AG04450 (cell line): ENCODE results near the gene MRPL41. TPM values are rescaled to one million over a fixed set of nuclear protein-coding genes. Genes with fewer than 3 reads are reported as not detected.

Experiments
- CTCF ChIA-PET: fragments of 300-600, 350-600 bp; formaldehyde crosslinking; extraction: SDS; loops from one replicate; lab custom pipeline; 2022; ENCODE audit warnings: antibody characterized with exemption, inconsistent platforms; lab: Charles Lee
- POLR2A ChIA-PET: fragments of 350-600 bp; formaldehyde crosslinking; extraction: SDS; loops from one replicate; lab custom pipeline; 2021; ENCODE audit warnings: antibody characterized with exemption, inconsistent platforms; lab: Yijun Ruan, JAX
- DNase-seq: peaks from one replicate; pipeline ENCODE4 v3.0.0-alpha.2; 2011; ENCODE audit warnings: low read depth, low spot score
- H3K27ac ChIP-seq: one replicate; pipeline ENCODE4 v1.5.1; 2012; ENCODE audit warnings: low read depth, low read length, control low read depth
- H3K27me3 ChIP-seq: one replicate; pipeline ENCODE4 v1.6.0; 2012; ENCODE audit warnings: low read length; ENCODE audit not compliant: control insufficient read depth, insufficient read depth
- H3K4me3 ChIP-seq: 2 replicates; pipeline ENCODE4 v1.5.1; 2011; ENCODE audit warnings: mild to moderate bottlenecking, low read depth, low read length, control low read depth
- H3K9me3 ChIP-seq: 2 replicates; pipeline ENCODE4 v1.5.1; 2012; ENCODE audit warnings: low read length; ENCODE audit not compliant: control insufficient read depth, insufficient read depth
- polyA plus RNA-seq: library from polyadenylated mRNA; depleted of rRNA; stranded (reverse); fragments of >200 nt; gene quantifications from 2 replicates; pipeline ENCODE4 v1.2.3, GENCODE V29; 2011
- TF ChIP-seq, protein P1 (sequence below): IDR thresholded peaks from 2 replicates; pipeline ENCODE4 v1.5.1; 2011; ENCODE audit warnings: low read depth, low read length, control low read depth, inconsistent platforms

The MRPL41 gene
- polyA plus RNA-seq, 1 experiment, result 12.3 TPM

DNA sequence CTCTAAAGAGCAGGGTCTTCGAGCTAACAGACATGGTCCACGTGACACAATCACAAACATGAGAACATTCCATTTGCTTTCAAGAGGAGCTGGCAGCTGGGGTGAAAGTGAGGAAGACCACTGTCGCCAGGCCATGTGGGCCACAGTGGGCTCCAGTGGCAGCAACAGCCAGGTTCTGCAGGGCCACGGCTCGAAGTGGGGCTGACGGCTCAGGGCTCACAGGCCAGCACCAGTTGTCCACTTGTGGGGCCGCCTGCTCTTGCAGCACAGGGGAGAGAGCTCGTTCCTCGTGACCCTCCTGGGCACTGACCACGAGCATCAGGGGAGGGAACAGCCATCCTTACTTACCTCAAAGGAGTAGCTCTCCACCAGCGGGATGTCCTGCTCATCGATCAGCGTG, 36.6 kb downstream of the MRPL41 start:
- H3K4me3 ChIP-seq, result no peak overlapping the region; the same call in 1 of the 2 replicates
- H3K27ac ChIP-seq, result no peak overlapping the region
- DNase-seq, result no peak
- no peaks in the 10 kb centered on the region for H3K27me3 ChIP-seq
- ChIA-PET POLR2A (no interaction called here), CTCF (interaction anchor here (3.1 kb wide), 1 partner anchor 9 kb away, joined by 37 read pairs; the partner anchor contains the start of gene DPH7)
- H3K9me3 ChIP-seq, result no peaks in the 10 kb centered on the region
- TF ChIP-seq, protein P1, sequence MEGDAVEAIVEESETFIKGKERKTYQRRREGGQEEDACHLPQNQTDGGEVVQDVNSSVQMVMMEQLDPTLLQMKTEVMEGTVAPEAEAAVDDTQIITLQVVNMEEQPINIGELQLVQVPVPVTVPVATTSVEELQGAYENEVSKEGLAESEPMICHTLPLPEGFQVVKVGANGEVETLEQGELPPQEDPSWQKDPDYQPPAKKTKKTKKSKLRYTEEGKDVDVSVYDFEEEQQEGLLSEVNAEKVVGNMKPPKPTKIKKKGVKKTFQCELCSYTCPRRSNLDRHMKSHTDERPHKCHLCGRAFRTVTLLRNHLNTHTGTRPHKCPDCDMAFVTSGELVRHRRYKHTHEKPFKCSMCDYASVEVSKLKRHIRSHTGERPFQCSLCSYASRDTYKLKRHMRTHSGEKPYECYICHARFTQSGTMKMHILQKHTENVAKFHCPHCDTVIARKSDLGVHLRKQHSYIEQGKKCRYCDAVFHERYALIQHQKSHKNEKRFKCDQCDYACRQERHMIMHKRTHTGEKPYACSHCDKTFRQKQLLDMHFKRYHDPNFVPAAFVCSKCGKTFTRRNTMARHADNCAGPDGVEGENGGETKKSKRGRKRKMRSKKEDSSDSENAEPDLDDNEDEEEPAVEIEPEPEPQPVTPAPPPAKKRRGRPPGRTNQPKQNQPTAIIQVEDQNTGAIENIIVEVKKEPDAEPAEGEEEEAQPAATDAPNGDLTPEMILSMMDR, result no peak

DNA sequence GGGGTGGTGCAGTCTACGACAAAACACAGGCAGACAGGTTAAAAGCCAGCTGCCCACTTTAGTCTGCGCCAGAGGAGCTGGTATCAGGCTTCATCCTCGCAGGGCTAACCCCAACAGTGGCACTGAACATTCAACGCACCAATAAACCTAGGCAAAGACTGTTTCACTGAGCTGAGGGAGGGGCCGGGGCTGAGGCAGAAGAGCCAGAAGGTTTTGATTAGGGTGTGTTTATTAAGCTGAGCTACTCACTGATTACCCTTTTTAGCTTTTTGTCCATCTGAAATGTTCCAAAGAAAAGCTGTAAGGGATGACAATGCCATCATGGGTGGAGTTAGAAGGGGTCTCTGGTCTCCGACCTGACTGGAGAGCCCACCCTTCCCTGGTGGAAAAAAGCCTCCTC, 37.2 kb downstream of the MRPL41 start:
- no peak overlapping the region for H3K27ac ChIP-seq
- ChIA-PET CTCF (interaction anchor here (1.4 to 3.1 kb wide), 2 partner anchors 10 to 166 kb away, joined by 3 to 37 read pairs; partner anchors contain the start of genes DPH7 and EXD3), POLR2A (no interaction called here)
- no peaks in the 10 kb centered on the region for H3K9me3 ChIP-seq
- peak overlapping the region; percentile 71 for H3K4me3 ChIP-seq
- TF ChIP-seq, protein P1, result no peak
- no peak for DNase-seq
- H3K27me3 ChIP-seq, result no peaks in the 10 kb centered on the region

DNA sequence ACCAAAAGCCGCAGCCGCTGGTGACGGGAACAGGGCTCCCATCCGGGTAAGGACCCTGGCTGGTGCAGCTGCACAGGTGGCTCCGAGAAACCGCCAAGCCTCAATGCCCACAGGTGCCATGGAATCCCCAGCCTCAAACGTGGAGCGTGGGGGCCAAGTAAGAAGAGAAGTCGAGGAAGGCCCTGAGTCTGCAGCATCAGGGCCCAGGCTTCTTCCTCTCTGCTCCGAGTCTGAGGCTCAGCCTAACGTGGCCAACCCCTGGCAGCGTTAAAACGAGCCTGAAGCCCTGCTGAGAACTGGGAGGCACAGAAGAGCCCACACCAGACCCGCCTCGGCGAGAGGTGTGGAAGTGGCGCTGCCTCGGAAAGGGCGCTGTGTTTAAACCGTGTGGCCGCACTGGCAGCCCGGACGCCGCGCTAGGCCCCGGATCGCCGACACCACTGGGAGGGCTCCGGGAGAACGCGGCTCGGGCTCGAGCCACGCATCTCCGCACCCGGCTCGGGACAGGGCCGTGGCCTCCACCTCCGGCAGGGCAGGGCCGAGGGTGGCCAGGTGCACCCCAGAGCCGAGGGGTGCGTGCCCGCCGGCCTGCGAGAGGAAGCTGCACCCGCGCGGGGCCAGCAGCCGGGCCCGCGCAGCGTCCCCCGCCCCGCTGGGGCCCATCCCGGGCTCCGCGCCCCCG, 37.9 kb downstream of the MRPL41 start:
- TF ChIP-seq, protein P1, result no peak
- DNase-seq, result no peak
- ChIA-PET POLR2A (no interaction called here), CTCF (interaction anchor here (1.4 to 3.1 kb wide), 2 partner anchors 10 to 167 kb away, joined by 3 to 37 read pairs; partner anchors contain the start of genes DPH7 and EXD3)
- peak overlapping the region; percentile 71 for H3K4me3 ChIP-seq
- no peaks in the 10 kb centered on the region for H3K9me3 ChIP-seq
- H3K27ac ChIP-seq, result no peak overlapping the region
- no peaks in the 10 kb centered on the region for H3K27me3 ChIP-seq

DNA sequence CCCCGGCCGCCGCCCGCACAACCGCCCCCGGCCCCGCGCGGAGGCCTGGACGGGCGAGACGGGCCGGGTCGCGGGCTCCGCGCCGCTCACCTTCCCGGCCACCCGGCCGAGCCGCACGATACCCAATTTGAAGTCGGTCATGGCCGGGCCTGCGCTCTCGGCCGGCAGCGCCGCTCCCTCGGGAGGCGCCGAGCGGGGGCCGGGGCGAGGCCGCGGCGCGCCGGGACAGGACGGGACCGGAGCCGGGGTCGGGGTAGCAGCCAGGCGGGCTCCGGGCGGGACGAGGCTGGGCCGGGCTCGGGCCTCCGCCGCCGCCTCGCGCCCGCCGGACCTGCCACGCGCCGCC, 38.4 kb downstream of the MRPL41 start:
- Histone ChIP-seq H3K4me3 (peak overlapping the region; percentile 71), H3K27ac (no peak overlapping the region), H3K9me3 (no peaks in the 10 kb centered on the region), H3K27me3 (no peaks in the 10 kb centered on the region)
- ChIA-PET POLR2A (interaction anchor here (1.0 kb wide), 1 partner anchor 29 kb away, joined by 4 read pairs; the partner anchor contains the start of gene EHMT1), CTCF (interaction anchor here (1.4 kb wide), 1 partner anchor 167 kb away, joined by 3 read pairs; the partner anchor contains the start of gene EXD3)
- no peak for DNase-seq
- TF ChIP-seq, protein P1, result no peak
